K562 (cell line): ENCODE data around the gene RAD1.

Experiments
- GABPB2 ChIP-seq: fragments of 250-450 bp; sonication (Bioruptor Pico); conservative IDR thresholded peaks from 2 replicates; pipeline ENCODE4 v1.5.1; 2021; ENCODE audit warnings: mild to moderate bottlenecking
- POLR2AphosphoS5 ChIP-seq: IDR thresholded peaks from 2 replicates; pipeline ENCODE4 v1.6.1; 2011; ENCODE audit warnings: mild to moderate bottlenecking, low read depth, low read length, moderate library complexity; ENCODE audit not compliant: control insufficient read depth, insufficient read depth
- RBM14 ChIP-seq: fragments of 200-400 bp; formaldehyde crosslinking; IDR thresholded peaks from 2 replicates; pipeline ENCODE4 v1.6.1; 2018; ENCODE audit warnings: low read depth, mild to moderate bottlenecking, low read length, moderate library complexity, borderline replicate concordance; ENCODE audit not compliant: insufficient read depth
- SMC3 ChIP-seq: conservative IDR thresholded peaks from 2 replicates; pipeline ENCODE4 v1.6.1; 2011; ENCODE audit warnings: low read depth, low read length, improper control_type of control experiment; ENCODE audit not compliant: insufficient read depth
- SP1 ChIP-seq: sonication (generic); formaldehyde crosslinking; IDR thresholded peaks from 2 replicates; pipeline ENCODE4 v1.8.1; 2022; ENCODE audit warnings: mild to moderate bottlenecking, missing genetic modification reagents
- SRF ChIP-seq, 2 experiments: fragments of 250-450, 450-650 bp in 1 of 2; sonication (Bioruptor Pico) in 1 of 2; sonication (generic) in 1 of 2; formaldehyde crosslinking; IDR thresholded peaks; 2 replicates each; pipeline versions ENCODE4 v1.5.0 to v1.5.1; 2020 to 2022; ENCODE audit warnings: mild to moderate bottlenecking in 1 of 2, missing genetic modification reagents in 1 of 2
- ZNF140 ChIP-seq: fragments of 250-450 bp; sonication (Bioruptor Pico); IDR thresholded peaks from 2 replicates; pipeline ENCODE4 v1.8.0; 2021; ENCODE audit warnings: moderate library complexity, mild to moderate bottlenecking, inconsistent platforms
- ZSCAN29 ChIP-seq: fragments of 450-650 bp; IDR thresholded peaks from 2 replicates; pipeline ENCODE4 v1.6.1; 2017
- TF ChIP-seq, protein P1 (sequence below), 3 experiments: IDR thresholded peaks in 2 of 3; conservative IDR thresholded peaks in 1 of 3; 2 replicates each; pipeline ENCODE4 v1.5.1; 2011 to 2012; ENCODE audit warnings: low read length in 3 of 3, mild to moderate bottlenecking in 3 of 3, control low read depth in 2 of 3, improper control_type of control experiment in 1 of 3, inconsistent platforms in 1 of 3, low read depth in 1 of 3, mixed read lengths in 1 of 3, moderate library complexity in 1 of 3; ENCODE audit not compliant: insufficient read depth in 2 of 3
- TF ChIP-seq, protein P2 (sequence below): fragments of 250-450 bp; sonication (Bioruptor Pico); IDR thresholded peaks from 2 replicates; pipeline ENCODE4 v1.4.0; 2020; ENCODE audit warnings: mild to moderate bottlenecking, moderate library complexity, borderline replicate concordance

DNA sequence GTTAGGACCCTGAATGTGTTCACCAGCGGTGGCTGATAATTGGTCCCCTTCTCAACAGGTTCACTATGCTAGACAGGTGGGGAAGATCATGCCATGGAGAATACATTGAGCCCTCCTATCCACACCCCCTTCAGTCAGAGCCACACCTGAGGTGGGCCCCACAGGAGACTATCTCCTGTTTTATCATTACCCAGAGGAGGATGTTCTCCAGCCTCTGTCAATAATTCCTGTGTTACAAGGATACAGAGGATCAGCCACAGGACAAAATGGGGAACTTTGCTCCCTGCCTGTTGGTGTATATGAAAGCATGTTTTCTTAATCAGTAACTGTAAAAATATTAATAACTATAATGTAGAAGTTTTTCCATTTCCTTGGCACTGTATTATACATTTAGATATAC lies 25.9 kb downstream of the RAD1 start:
- no peak for TF ChIP-seq GABPB2 (CRISPR knock-in tag)
- TF ChIP-seq SMC3: no peak
- TF ChIP-seq ZSCAN29: no peak
- TF ChIP-seq POLR2AphosphoS5: no peak
- no peak for TF ChIP-seq RBM14
- no peak for TF ChIP-seq SP1
- TF ChIP-seq ZNF140 (CRISPR knock-in tag): no peak
- TF ChIP-seq SRF (CRISPR knock-in tag; IDR thresholded peaks at IDR 0.05): no peak
- TF ChIP-seq, protein P1, sequence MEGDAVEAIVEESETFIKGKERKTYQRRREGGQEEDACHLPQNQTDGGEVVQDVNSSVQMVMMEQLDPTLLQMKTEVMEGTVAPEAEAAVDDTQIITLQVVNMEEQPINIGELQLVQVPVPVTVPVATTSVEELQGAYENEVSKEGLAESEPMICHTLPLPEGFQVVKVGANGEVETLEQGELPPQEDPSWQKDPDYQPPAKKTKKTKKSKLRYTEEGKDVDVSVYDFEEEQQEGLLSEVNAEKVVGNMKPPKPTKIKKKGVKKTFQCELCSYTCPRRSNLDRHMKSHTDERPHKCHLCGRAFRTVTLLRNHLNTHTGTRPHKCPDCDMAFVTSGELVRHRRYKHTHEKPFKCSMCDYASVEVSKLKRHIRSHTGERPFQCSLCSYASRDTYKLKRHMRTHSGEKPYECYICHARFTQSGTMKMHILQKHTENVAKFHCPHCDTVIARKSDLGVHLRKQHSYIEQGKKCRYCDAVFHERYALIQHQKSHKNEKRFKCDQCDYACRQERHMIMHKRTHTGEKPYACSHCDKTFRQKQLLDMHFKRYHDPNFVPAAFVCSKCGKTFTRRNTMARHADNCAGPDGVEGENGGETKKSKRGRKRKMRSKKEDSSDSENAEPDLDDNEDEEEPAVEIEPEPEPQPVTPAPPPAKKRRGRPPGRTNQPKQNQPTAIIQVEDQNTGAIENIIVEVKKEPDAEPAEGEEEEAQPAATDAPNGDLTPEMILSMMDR (IDR thresholded peaks at IDR 0.05 in 2 of 3, conservative IDR thresholded peaks at IDR 0.05 in 1 of 3; ENCODE audit: insufficient read depth in 2 of 3, low read depth in 1 of 3, low read length in 3 of 3): no peak
- TF ChIP-seq, protein P2, sequence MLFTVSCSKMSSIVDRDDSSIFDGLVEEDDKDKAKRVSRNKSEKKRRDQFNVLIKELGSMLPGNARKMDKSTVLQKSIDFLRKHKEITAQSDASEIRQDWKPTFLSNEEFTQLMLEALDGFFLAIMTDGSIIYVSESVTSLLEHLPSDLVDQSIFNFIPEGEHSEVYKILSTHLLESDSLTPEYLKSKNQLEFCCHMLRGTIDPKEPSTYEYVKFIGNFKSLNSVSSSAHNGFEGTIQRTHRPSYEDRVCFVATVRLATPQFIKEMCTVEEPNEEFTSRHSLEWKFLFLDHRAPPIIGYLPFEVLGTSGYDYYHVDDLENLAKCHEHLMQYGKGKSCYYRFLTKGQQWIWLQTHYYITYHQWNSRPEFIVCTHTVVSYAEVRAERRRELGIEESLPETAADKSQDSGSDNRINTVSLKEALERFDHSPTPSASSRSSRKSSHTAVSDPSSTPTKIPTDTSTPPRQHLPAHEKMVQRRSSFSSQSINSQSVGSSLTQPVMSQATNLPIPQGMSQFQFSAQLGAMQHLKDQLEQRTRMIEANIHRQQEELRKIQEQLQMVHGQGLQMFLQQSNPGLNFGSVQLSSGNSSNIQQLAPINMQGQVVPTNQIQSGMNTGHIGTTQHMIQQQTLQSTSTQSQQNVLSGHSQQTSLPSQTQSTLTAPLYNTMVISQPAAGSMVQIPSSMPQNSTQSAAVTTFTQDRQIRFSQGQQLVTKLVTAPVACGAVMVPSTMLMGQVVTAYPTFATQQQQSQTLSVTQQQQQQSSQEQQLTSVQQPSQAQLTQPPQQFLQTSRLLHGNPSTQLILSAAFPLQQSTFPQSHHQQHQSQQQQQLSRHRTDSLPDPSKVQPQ: no peak
